ENCODE data around the gene ENPP1. TPM values are rescaled to one million over a fixed set of nuclear protein-coding genes. Genes with fewer than 3 reads are reported as not detected.

Gene ENPP1
- total RNA-seq, 1 donor from 2014 or later: 7.1 TPM

DNA sequence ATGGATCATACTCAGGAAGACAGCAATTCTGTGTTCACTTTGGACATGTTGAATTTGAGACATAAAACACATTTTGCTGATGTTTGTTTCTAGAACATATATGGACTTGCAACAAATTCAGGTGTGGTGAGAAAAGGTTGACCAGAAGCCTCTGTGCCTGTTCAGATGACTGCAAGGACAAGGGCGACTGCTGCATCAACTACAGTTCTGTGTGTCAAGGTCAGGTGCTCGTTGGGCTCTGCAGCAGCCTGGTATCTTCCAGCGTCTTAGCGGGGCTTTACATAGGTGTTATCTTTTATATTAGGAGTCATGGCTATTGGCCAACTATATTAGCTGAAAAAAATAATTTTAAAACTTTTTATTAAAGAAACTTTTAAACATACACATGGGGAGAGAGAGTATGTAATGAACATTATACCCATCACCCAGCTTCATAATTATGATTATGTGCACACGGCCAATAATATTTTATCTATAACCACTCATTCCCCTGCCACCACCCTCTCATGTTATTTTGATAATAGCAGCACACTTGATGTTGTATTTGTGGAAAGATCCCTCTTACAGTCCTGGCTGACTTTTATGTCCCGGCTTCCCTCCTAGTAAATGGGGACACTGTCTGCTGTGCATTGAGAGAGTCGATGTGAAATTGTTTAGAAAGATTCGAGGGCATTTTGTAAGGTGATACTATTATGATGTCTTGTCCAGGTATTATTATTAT, 43.4 kb downstream of the ENPP1 start:
- DNase-seq (ENCODE audit: low read depth) (no peak), FAIRE-seq (no peak)
- H3K27me3 Mint-ChIP-seq (ENCODE audit: low read depth, unreplicated experiment): no peaks in the 10 kb centered on the region
- no peak overlapping the region for H3K4me3 Mint-ChIP-seq (ENCODE audit: unreplicated experiment)
- Histone ChIP-seq H3K9me3 (ENCODE audit: insufficient read depth, low read depth, low read length) (no peaks in the 10 kb centered on the region), H3K36me3 (ENCODE audit: insufficient read depth, low read length) (peaks cover 7% of the 10 kb centered on the region), H3K27me3 (ENCODE audit: insufficient read depth, low read length) (no peaks in the 10 kb centered on the region), H3K79me2 (ENCODE audit: insufficient read depth, low read length) (no peaks in the 10 kb centered on the region), H3K27ac (ENCODE audit: low read depth, low read length) (no peak overlapping the region), H3K4me3 (ENCODE audit: insufficient read depth, low read depth, low read length) (no peak overlapping the region), H4K20me1 (ENCODE audit: insufficient read depth, low read length) (no peaks in the 10 kb centered on the region), H2AFZ (ENCODE audit: low read depth, low read length) (no peak overlapping the region), H3K4me1 (ENCODE audit: insufficient read depth, low read length) (no peaks in the 10 kb centered on the region), H3K4me2 (ENCODE audit: low read length) (no peak overlapping the region), H3K9ac (ENCODE audit: low read length) (no peak overlapping the region)
- H3K4me1 Mint-ChIP-seq (ENCODE audit: low read depth, unreplicated experiment): no peaks in the 10 kb centered on the region
- TF ChIP-seq EZH2 (IDR thresholded peaks at IDR 0.05; ENCODE audit: insufficient read depth, low read length): no peak
- TF ChIP-seq CTCF (IDR thresholded peaks at IDR 0.05; ENCODE audit: insufficient read depth, low read depth, low read length): no peak
- no peaks in the 10 kb centered on the region for H3K9me3 Mint-ChIP-seq (ENCODE audit: unreplicated experiment)
- H3K36me3 Mint-ChIP-seq (ENCODE audit: low read depth, unreplicated experiment): no peaks in the 10 kb centered on the region
- H3K27ac Mint-ChIP-seq (ENCODE audit: unreplicated experiment): no peak overlapping the region

DNA sequence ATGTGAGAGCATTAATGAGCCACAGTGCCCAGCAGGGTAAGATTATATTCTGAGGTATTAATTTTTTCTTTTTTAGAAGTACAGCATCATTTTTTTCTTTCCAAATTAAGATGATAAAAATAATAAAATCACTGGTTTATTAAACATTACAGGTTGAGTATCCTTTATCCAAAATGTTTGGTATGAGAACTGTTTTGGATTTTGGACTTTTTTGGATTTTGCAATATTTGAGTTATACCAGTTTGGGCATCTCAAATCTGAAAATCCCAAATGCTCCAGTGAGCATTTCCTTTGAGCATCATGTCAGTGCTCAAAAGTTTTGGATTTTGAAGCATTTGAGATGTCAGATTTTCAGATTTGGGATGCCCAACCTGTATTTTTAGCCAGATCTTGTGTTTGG, 44.4 kb downstream of the ENPP1 start:
- H2AFZ ChIP-seq (ENCODE audit: low read depth, low read length): no peak overlapping the region
- H3K79me2 ChIP-seq (ENCODE audit: insufficient read depth, low read length): no peaks in the 10 kb centered on the region
- Mint-ChIP-seq H3K9me3 (ENCODE audit: unreplicated experiment) (no peaks in the 10 kb centered on the region), H3K27me3 (ENCODE audit: low read depth, unreplicated experiment) (no peaks in the 10 kb centered on the region), H3K4me3 (ENCODE audit: unreplicated experiment) (no peak overlapping the region), H3K4me1 (ENCODE audit: low read depth, unreplicated experiment) (no peaks in the 10 kb centered on the region), H3K27ac (ENCODE audit: unreplicated experiment) (no peak overlapping the region), H3K36me3 (ENCODE audit: low read depth, unreplicated experiment) (no peaks in the 10 kb centered on the region)
- no peak overlapping the region for H3K9ac ChIP-seq (ENCODE audit: low read length)
- FAIRE-seq (no peak), DNase-seq (ENCODE audit: low read depth) (no peak)
- no peaks in the 10 kb centered on the region for H3K9me3 ChIP-seq (ENCODE audit: insufficient read depth, low read depth, low read length)
- TF ChIP-seq EZH2 (IDR thresholded peaks at IDR 0.05; ENCODE audit: insufficient read depth, low read length) (no peak), CTCF (IDR thresholded peaks at IDR 0.05; ENCODE audit: insufficient read depth, low read depth, low read length) (no peak)
- no peaks in the 10 kb centered on the region for H3K27me3 ChIP-seq (ENCODE audit: insufficient read depth, low read length)
- no peak overlapping the region for H3K4me2 ChIP-seq (ENCODE audit: low read length)
- peaks cover 7% of the 10 kb centered on the region for H3K36me3 ChIP-seq (ENCODE audit: insufficient read depth, low read length)
- no peaks in the 10 kb centered on the region for H4K20me1 ChIP-seq (ENCODE audit: insufficient read depth, low read length)
- no peaks in the 10 kb centered on the region for H3K4me1 ChIP-seq (ENCODE audit: insufficient read depth, low read length)
- H3K4me3 ChIP-seq (ENCODE audit: insufficient read depth, low read depth, low read length): no peak overlapping the region
- no peak overlapping the region for H3K27ac ChIP-seq (ENCODE audit: low read depth, low read length)

- Histone ChIP-seq H3K36me3 (ENCODE audit: insufficient read depth, low read length) (peaks cover 7% of the 10 kb centered on the region), H3K27me3 (ENCODE audit: insufficient read depth, low read length) (no peaks in the 10 kb centered on the region), H3K4me2 (ENCODE audit: low read length) (no peak overlapping the region), H3K9me3 (ENCODE audit: insufficient read depth, low read depth, low read length) (no peaks in the 10 kb centered on the region), H2AFZ (ENCODE audit: low read depth, low read length) (no peak overlapping the region), H3K4me1 (ENCODE audit: insufficient read depth, low read length) (peaks cover 11% of the 10 kb centered on the region), H4K20me1 (ENCODE audit: insufficient read depth, low read length) (no peaks in the 10 kb centered on the region), H3K4me3 (ENCODE audit: insufficient read depth, low read depth, low read length) (no peak overlapping the region), H3K9ac (ENCODE audit: low read length) (no peak overlapping the region), H3K27ac (ENCODE audit: low read depth, low read length) (no peak overlapping the region), H3K79me2 (ENCODE audit: insufficient read depth, low read length) (no peaks in the 10 kb centered on the region)
- Mint-ChIP-seq H3K27me3 (ENCODE audit: low read depth, unreplicated experiment) (no peaks in the 10 kb centered on the region), H3K4me3 (ENCODE audit: unreplicated experiment) (no peak overlapping the region), H3K4me1 (ENCODE audit: low read depth, unreplicated experiment) (peaks cover 15% of the 10 kb centered on the region), H3K27ac (ENCODE audit: unreplicated experiment) (no peak overlapping the region), H3K9me3 (ENCODE audit: unreplicated experiment) (no peaks in the 10 kb centered on the region), H3K36me3 (ENCODE audit: low read depth, unreplicated experiment) (no peaks in the 10 kb centered on the region)
- TF ChIP-seq CTCF (IDR thresholded peaks at IDR 0.05; ENCODE audit: insufficient read depth, low read depth, low read length) (no peak), EZH2 (IDR thresholded peaks at IDR 0.05; ENCODE audit: insufficient read depth, low read length) (no peak)
- DNase-seq (ENCODE audit: low read depth) (no peak), FAIRE-seq (peak; percentile 5)
These were observed 47.0 kb downstream of the ENPP1 start for GRCh38 chr6:131854803-131855202.
